MM.1S (cell line): ENCODE results near the gene MAGEF1.
A peak's percentile ranks its signal among the peaks of the same experiment; 100 is the strongest.

Experiments used
- DNase-seq: peaks from one replicate; pipeline ENCODE4 v3.0.0-alpha.2; 2015
- H2AFZ ChIP-seq: fragments of 300-600 bp; sonication (generic); 2 replicates; pipeline ENCODE4 v1.6.0; 2016; ENCODE audit warnings: antibody characterized with exemption, low read length
- H3F3A ChIP-seq: fragments of 300-600 bp; sonication (generic); 2 replicates; pipeline ENCODE4 v1.6.1; 2016; ENCODE audit warnings: mild to moderate bottlenecking, antibody characterized with exemption, low read length, moderate library complexity, mixed read lengths; ENCODE audit not compliant: insufficient read depth
- H3K27ac ChIP-seq: fragments of 300-600 bp; sonication (generic); 2 replicates; pipeline ENCODE4 v1.5.1; 2016; ENCODE audit warnings: mild to moderate bottlenecking, low read length
- H3K27me3 ChIP-seq: fragments of 300-600 bp; sonication (generic); replicated peaks from 2 replicates; pipeline ENCODE4 v1.6.0; 2016; ENCODE audit warnings: low read length; ENCODE audit not compliant: insufficient read depth
- H3K36me3 ChIP-seq: fragments of 300-600 bp; sonication (generic); replicated peaks from 2 replicates; pipeline ENCODE4 v1.6.1; 2016; ENCODE audit warnings: mild to moderate bottlenecking, low read length, mixed read lengths; ENCODE audit not compliant: insufficient read depth
- H3K4me1 ChIP-seq: fragments of 300-600 bp; sonication (generic); 2 replicates; pipeline ENCODE4 v1.6.1; 2016; ENCODE audit warnings: low read length, mixed read lengths
- H3K4me2 ChIP-seq: fragments of 300-600 bp; sonication (generic); 2 replicates; pipeline ENCODE4 v1.6.0; 2016; ENCODE audit warnings: low read depth, low read length
- H3K4me3 ChIP-seq: fragments of 300-600 bp; sonication (generic); 2 replicates; pipeline ENCODE4 v1.5.1; 2016; ENCODE audit warnings: low read length, mixed read lengths
- H3K79me2 ChIP-seq: fragments of 300-600 bp; sonication (generic); 2 replicates; pipeline ENCODE4 v1.6.1; 2016; ENCODE audit warnings: mixed run types, low read length, mixed read lengths
- H3K9ac ChIP-seq: fragments of 300-600 bp; sonication (generic); 2 replicates; pipeline ENCODE4 v1.6.1; 2016; ENCODE audit warnings: low read length, mixed read lengths
- H3K9me2 ChIP-seq: fragments of 300-600 bp; sonication (generic); replicated peaks from 2 replicates; pipeline ENCODE4 v1.6.1; 2016; ENCODE audit warnings: mild to moderate bottlenecking, low read length, mixed read lengths; ENCODE audit not compliant: insufficient read depth
- H3K9me3 ChIP-seq: fragments of 300-600 bp; sonication (generic); replicated peaks from 2 replicates; pipeline ENCODE4 v1.6.1; 2016; ENCODE audit warnings: mild to moderate bottlenecking, low read length, mixed read lengths; ENCODE audit not compliant: insufficient read depth
- H4K20me1 ChIP-seq: fragments of 300-600 bp; sonication (generic); 2 replicates; pipeline ENCODE4 v1.6.1; 2016; ENCODE audit warnings: mild to moderate bottlenecking, low read length, moderate library complexity, mixed read lengths; ENCODE audit not compliant: insufficient read depth
- EZH2 ChIP-seq: fragments of 300-600 bp; sonication (generic); optimal IDR thresholded peaks from 2 replicates; pipeline ENCODE3; 2017; ENCODE audit warnings: low read depth, mild to moderate bottlenecking, antibody characterized with exemption, low read length, mixed read lengths
- EZH2phosphoT487 ChIP-seq: fragments of 300-600 bp; sonication (generic); IDR thresholded peaks from 2 replicates; pipeline ENCODE4 v1.6.1; 2018; ENCODE audit warnings: antibody characterized with exemption, low read length
- TF ChIP-seq, protein P1 (sequence below): fragments of 300-600 bp; sonication (generic); IDR thresholded peaks from 2 replicates; pipeline ENCODE4 v1.5.1; 2016; ENCODE audit warnings: antibody characterized with exemption, low read length, mixed read lengths

The MAGEF1 gene

DNA sequence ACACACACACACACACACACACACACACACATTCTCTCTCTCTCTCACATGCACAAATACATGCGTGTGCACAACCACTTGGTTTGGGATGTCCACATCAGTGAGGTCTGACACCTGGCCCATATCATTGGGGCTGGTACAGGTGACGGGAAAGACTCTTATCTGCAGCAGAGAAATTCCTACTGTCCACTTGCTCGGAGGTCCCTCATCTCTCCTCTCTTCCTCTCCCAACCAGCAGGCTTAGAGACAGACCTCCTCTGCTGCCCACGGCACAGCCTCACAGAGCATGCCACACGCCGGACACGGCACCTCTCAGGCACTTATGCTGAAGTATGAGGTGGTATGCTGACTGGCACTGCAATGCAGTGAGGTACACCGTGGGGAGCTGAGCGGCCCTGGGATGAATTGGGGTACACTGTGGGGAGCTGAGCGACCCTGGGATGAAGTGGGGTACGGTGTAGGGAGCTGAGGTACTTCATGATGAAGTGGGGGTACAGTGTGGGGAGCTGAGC, 41.7 kb downstream of the MAGEF1 start:
- no peak overlapping the region for H3K9ac ChIP-seq
- no peak for DNase-seq
- H2AFZ ChIP-seq, result no peak overlapping the region
- no peaks in the 10 kb centered on the region for H3K79me2 ChIP-seq
- H3K4me2 ChIP-seq, result no peak overlapping the region
- no peaks in the 10 kb centered on the region for H3F3A ChIP-seq
- H3K27ac ChIP-seq, result no peak overlapping the region
- TF ChIP-seq EZH2 (no peak), EZH2phosphoT487 (no peak)
- TF ChIP-seq, protein P1, sequence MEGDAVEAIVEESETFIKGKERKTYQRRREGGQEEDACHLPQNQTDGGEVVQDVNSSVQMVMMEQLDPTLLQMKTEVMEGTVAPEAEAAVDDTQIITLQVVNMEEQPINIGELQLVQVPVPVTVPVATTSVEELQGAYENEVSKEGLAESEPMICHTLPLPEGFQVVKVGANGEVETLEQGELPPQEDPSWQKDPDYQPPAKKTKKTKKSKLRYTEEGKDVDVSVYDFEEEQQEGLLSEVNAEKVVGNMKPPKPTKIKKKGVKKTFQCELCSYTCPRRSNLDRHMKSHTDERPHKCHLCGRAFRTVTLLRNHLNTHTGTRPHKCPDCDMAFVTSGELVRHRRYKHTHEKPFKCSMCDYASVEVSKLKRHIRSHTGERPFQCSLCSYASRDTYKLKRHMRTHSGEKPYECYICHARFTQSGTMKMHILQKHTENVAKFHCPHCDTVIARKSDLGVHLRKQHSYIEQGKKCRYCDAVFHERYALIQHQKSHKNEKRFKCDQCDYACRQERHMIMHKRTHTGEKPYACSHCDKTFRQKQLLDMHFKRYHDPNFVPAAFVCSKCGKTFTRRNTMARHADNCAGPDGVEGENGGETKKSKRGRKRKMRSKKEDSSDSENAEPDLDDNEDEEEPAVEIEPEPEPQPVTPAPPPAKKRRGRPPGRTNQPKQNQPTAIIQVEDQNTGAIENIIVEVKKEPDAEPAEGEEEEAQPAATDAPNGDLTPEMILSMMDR, result no peak
- peaks cover 45% of the 10 kb centered on the region for H3K27me3 ChIP-seq
- H3K9me2 ChIP-seq, result no peaks in the 10 kb centered on the region
- H3K36me3 ChIP-seq, result no peaks in the 10 kb centered on the region
- no peaks in the 10 kb centered on the region for H3K4me1 ChIP-seq
- no peaks in the 10 kb centered on the region for H4K20me1 ChIP-seq
- no peaks in the 10 kb centered on the region for H3K9me3 ChIP-seq
- no peak overlapping the region for H3K4me3 ChIP-seq

DNA sequence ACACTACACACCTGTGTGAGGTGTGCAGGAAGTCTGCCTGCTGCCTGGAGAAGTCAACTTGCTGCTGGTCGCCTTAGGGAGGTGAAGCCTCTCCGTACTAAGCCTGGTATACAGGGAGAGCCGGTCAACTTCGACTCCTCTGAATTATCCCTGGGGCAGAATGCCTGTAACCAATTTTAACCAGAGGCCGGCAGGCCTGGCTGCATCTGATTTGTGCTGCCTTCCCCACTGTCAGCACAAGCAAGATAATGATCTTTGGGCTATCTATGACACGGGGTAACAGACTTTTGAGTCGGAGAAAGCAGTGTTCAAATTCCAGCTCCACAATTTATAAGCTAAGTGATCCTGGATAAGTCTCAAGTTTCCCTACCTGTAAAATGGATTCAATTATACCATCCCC, 42.3 kb downstream of the MAGEF1 start:
- Histone ChIP-seq H3K27me3 (peaks cover 42% of the 10 kb centered on the region), H3K9me2 (no peaks in the 10 kb centered on the region), H2AFZ (no peak overlapping the region), H3K9me3 (no peaks in the 10 kb centered on the region), H3K9ac (no peak overlapping the region), H3K36me3 (no peaks in the 10 kb centered on the region), H4K20me1 (no peaks in the 10 kb centered on the region), H3F3A (no peaks in the 10 kb centered on the region), H3K4me1 (no peaks in the 10 kb centered on the region), H3K4me3 (no peak overlapping the region), H3K4me2 (no peak overlapping the region), H3K27ac (no peak overlapping the region), H3K79me2 (no peaks in the 10 kb centered on the region)
- TF ChIP-seq, protein P1, result no peak
- TF ChIP-seq EZH2phosphoT487, result no peak
- no peak for TF ChIP-seq EZH2
- DNase-seq, result no peak

DNA sequence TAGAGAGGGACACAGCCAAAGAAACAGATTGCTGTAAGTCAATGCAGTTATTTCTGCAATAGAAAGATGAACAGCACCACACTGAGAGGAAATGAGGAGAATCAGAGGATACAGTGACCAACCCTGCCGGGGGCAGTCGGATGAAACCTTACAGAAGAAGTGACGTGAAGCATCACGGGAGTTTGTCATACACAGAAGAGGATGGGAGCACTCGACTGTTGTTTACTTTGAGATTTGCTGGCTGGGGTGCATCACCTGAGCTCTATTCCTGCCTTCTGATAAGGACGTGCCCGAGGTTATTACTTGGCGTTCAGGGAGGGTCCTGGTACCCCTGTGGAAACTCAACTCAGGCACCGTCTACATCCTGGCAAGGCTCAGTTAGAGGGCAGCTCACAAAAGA, 45.4 kb downstream of the MAGEF1 start:
- no peak overlapping the region for H3K27ac ChIP-seq

More for the DNA sequence above, 45.4 kb downstream of the MAGEF1 start:
- no peak for DNase-seq
- Histone ChIP-seq H2AFZ (0 out of 2 replicates have a peak overlapping the region, but pooled peaks have one; percentile 5), H3K9me2 (no peaks in the 10 kb centered on the region), H3K9ac (no peak overlapping the region), H3K27me3 (peaks cover 48% of the 10 kb centered on the region), H3K4me1 (no peaks in the 10 kb centered on the region), H3K36me3 (no peaks in the 10 kb centered on the region), H3K9me3 (no peaks in the 10 kb centered on the region), H3K79me2 (no peaks in the 10 kb centered on the region), H3K4me2 (peak overlapping the region; percentile 2; the same call in 1 of the 2 replicates), H3K4me3 (no peak overlapping the region), H3F3A (no peaks in the 10 kb centered on the region), H4K20me1 (no peaks in the 10 kb centered on the region)
- TF ChIP-seq EZH2phosphoT487, result no peak
- TF ChIP-seq, protein P1, result no peak
- no peak for TF ChIP-seq EZH2
